Measurements from ENCODE around the gene AVEN. TPM values are rescaled to one million over a fixed set of nuclear protein-coding genes. Genes with fewer than 3 reads are reported as not detected.

AVEN gene, protein sequence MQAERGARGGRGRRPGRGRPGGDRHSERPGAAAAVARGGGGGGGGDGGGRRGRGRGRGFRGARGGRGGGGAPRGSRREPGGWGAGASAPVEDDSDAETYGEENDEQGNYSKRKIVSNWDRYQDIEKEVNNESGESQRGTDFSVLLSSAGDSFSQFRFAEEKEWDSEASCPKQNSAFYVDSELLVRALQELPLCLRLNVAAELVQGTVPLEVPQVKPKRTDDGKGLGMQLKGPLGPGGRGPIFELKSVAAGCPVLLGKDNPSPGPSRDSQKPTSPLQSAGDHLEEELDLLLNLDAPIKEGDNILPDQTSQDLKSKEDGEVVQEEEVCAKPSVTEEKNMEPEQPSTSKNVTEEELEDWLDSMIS
- 6.3 and 8.3 TPM in 2 replicates for total RNA-seq (2014; rRNA removed; shearing (Covaris generic))
- total RNA-seq (2022): 11.6 and 13.5 TPM in 2 replicates
- Bru-seq, nascent RNA: percentile 64 among the genes with signal in this experiment
- percentile 64 among the genes with signal in this experiment for BruChase-seq, experiment 1, labeled RNA remaining after a 6-hour chase
- percentile 60 among the genes with signal in this experiment for BruChase-seq, experiment 2, labeled RNA remaining after a 2-hour chase
- long read RNA-seq, transcript AVEN-201 (6 exons, 1,605 nt): major isoform, 15 of 18 reads
- long read RNA-seq, partial matches to known transcripts: 1 of 18 reads
- long read RNA-seq, other reads (novel, unspliced or antisense): 2 of 18 reads

DNA sequence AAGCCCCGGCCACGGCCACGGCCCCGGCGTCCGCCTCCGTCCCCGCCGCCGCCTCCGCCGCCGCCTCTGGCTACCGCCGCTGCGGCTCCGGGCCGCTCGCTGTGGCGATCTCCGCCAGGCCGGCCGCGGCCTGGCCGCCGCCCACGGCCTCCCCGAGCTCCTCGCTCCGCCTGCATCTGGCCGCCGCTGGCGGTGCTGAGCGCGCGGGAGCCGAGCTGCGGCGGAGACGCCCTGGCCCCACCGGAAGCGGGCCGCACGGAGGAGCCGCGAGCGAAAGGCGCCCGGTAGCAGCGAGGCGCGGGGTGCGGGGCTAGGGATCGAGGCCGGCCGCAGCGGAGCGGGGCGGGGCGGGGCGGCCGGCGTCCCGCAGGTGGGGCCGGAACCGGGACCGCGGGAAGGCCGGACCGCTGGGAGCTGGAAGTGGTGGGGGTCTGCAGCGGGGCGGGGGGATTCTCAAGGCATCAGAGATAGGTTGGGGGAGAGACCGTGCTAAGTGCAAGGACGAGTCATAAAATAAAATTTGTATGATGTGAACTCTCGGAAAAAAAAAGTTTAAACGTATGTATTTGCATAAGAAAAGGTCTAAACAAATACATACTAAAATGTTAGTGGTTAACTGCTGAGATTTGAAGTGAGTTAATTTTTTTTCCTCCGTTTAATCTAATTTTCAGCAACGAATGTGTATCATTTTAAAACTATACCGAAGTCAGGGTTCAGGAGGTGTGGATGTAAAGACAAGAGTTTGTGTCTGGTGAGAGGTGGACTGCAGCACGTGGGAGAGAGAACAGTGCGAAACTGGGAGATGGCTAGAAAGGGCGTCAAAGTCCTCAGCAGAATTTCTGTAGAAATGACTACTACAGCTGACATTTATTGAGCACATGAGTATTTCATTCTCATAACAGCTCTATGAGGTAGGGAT is at the start of gene AVEN:
TSS of gene AVEN (minus strand) at position 334 of the 919 bp plus-strand sequence. CDS start at position 176, 158 bp downstream.
- peak within 1 kb of the TSS; percentile 81 for H3K4me3 ChIP-seq (ENCODE audit: low read depth, low read length, poor library complexity, severe bottlenecking)
- DNase-seq (ENCODE audit: low spot score): peak; percentile 80
- ChIA-PET POLR2A (interaction anchor here (0.6 to 1.0 kb wide), 3 partner anchors 289 to 299 kb away, joined by 3 read pairs; partner anchors contain the start of gene SLC12A6), CTCF (ENCODE audit: unreplicated experiment) (interaction anchor here (0.6 kb wide), 2 partner anchors 20 to 1159 kb away, joined by 3 to 4 read pairs; no protein-coding TSS in a partner anchor)
- intact Hi-C loops (cut with micrococcal nuclease; ENCODE audit: unreplicated experiment): loop anchor here (2.0 to 10.0 kb wide), 4 partner anchors 62 to 852 kb away; partner anchors contain the start of genes EMC7, LPCAT4 and SLC12A6
- peak within 1 kb of the TSS; percentile 58 for H3K27ac ChIP-seq (ENCODE audit: low read depth, low read length, poor library complexity, severe bottlenecking)
- no peaks in the 10 kb centered on the region for H3K9me2 ChIP-seq (ENCODE audit: insufficient read depth, low read length)
- TF ChIP-seq, protein P1, sequence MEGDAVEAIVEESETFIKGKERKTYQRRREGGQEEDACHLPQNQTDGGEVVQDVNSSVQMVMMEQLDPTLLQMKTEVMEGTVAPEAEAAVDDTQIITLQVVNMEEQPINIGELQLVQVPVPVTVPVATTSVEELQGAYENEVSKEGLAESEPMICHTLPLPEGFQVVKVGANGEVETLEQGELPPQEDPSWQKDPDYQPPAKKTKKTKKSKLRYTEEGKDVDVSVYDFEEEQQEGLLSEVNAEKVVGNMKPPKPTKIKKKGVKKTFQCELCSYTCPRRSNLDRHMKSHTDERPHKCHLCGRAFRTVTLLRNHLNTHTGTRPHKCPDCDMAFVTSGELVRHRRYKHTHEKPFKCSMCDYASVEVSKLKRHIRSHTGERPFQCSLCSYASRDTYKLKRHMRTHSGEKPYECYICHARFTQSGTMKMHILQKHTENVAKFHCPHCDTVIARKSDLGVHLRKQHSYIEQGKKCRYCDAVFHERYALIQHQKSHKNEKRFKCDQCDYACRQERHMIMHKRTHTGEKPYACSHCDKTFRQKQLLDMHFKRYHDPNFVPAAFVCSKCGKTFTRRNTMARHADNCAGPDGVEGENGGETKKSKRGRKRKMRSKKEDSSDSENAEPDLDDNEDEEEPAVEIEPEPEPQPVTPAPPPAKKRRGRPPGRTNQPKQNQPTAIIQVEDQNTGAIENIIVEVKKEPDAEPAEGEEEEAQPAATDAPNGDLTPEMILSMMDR (conservative IDR thresholded peaks at IDR 0.05; ENCODE audit: low read length): no peak
- TF ChIP-seq EZH2phosphoT487 (IDR thresholded peaks at IDR 0.05; ENCODE audit: borderline replicate concordance, low read depth, low read length): no peak
- no peaks in the 10 kb centered on the region for H3K36me3 ChIP-seq (ENCODE audit: insufficient read depth, low read length)
- H3K79me2 ChIP-seq (ENCODE audit: insufficient read depth, low read depth, low read length): peaks cover 11% of the 10 kb centered on the region; the same call in 1 of the 2 replicates
- H3K9me3 ChIP-seq (ENCODE audit: low read length): no peaks in the 10 kb centered on the region
- H3K4me2 ChIP-seq (ENCODE audit: low read length): peak within 1 kb of the TSS; percentile 79
- no peaks in the 10 kb centered on the region for H4K20me1 ChIP-seq (ENCODE audit: insufficient read depth, low read length)
- H2AFZ ChIP-seq (ENCODE audit: low read length): peak within 1 kb of the TSS; percentile 100
- H3K4me1 ChIP-seq (ENCODE audit: insufficient read depth, low read length, poor library complexity, severe bottlenecking): peaks cover 21% of the 10 kb centered on the region
- TSS peak; percentile 78 for BruUV-seq (replicated peaks)

DNA sequence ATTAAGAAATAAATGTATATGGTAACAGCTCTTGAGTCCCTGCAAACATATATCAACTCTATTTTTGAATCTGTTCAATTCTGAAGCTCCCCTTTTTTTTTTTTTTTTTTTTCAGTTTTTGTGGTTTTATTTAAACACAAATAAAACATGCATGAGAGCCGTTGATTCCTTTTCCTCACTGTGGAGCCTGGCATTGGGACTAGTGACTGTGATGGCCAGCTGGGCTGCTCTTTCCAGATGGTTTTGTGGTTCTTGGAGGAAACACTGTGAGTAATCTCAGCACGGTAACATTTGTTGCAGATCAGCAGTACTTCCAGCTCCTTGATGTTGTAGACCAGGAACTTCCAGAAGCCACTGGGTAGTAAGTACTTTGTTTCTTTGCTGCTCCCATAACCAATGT is 46.7 kb upstream of the AVEN start:
- no peak overlapping the region for H3K4me3 ChIP-seq (ENCODE audit: low read depth, low read length, poor library complexity, severe bottlenecking)
- BruUV-seq (replicated peaks): no TSS peak
- no peak for TF ChIP-seq EZH2phosphoT487 (IDR thresholded peaks at IDR 0.05; ENCODE audit: borderline replicate concordance, low read depth, low read length)
- TF ChIP-seq, protein P1 (conservative IDR thresholded peaks at IDR 0.05; ENCODE audit: low read length): no peak
- H3K27ac ChIP-seq (ENCODE audit: low read depth, low read length, poor library complexity, severe bottlenecking): no peak overlapping the region
- ChIA-PET POLR2A (interaction anchor here (0.7 kb wide), 1 partner anchor 33 kb away, joined by 4 read pairs; no protein-coding TSS in a partner anchor), CTCF (ENCODE audit: unreplicated experiment) (no interaction called here)
- no peaks in the 10 kb centered on the region for H4K20me1 ChIP-seq (ENCODE audit: insufficient read depth, low read length)
- H3K9me3 ChIP-seq (ENCODE audit: low read length): no peaks in the 10 kb centered on the region
- H3K36me3 ChIP-seq (ENCODE audit: insufficient read depth, low read length): peaks cover 71% of the 10 kb centered on the region
- peaks cover 5% of the 10 kb centered on the region; the same call in 1 of the 2 replicates for H3K79me2 ChIP-seq (ENCODE audit: insufficient read depth, low read depth, low read length)
- DNase-seq (ENCODE audit: low spot score): no peak
- H3K4me2 ChIP-seq (ENCODE audit: low read length): no peak overlapping the region
- H2AFZ ChIP-seq (ENCODE audit: low read length): no peak overlapping the region
- no peaks in the 10 kb centered on the region for H3K4me1 ChIP-seq (ENCODE audit: insufficient read depth, low read length, poor library complexity, severe bottlenecking)
- intact Hi-C loops (cut with micrococcal nuclease; ENCODE audit: unreplicated experiment): no loop called here
- no peaks in the 10 kb centered on the region for H3K9me2 ChIP-seq (ENCODE audit: insufficient read depth, low read length)
